ENCODE measurements around the gene PPP6R2.

PPP6R2 gene

GRCh38 chr22:50303515-50303847, 39.6 kb upstream of the PPP6R2 start:
- no peak overlapping the region for H3K4me3 Mint-ChIP-seq
- no peaks in the 10 kb centered on the region for H3K36me3 Mint-ChIP-seq (ENCODE audit: low read depth)
- peaks cover 22% of the 10 kb centered on the region for H3K27me3 Mint-ChIP-seq (ENCODE audit: low read depth)
- H3K27ac Mint-ChIP-seq = no peak overlapping the region
- peaks cover 6% of the 10 kb centered on the region for H3K4me1 Mint-ChIP-seq (ENCODE audit: low read depth)
- no peaks in the 10 kb centered on the region for H3K9me3 Mint-ChIP-seq

- no peaks in the 10 kb centered on the region for H3K36me3 Mint-ChIP-seq (ENCODE audit: low read depth)
- H3K4me1 Mint-ChIP-seq (ENCODE audit: low read depth) = peaks cover 9% of the 10 kb centered on the region
- peaks cover 21% of the 10 kb centered on the region for H3K27me3 Mint-ChIP-seq (ENCODE audit: low read depth)
- H3K9me3 Mint-ChIP-seq = no peaks in the 10 kb centered on the region
- no peak overlapping the region for H3K4me3 Mint-ChIP-seq
- H3K27ac Mint-ChIP-seq = no peak overlapping the region
Observed at GRCh38 chr22:50303848-50304527, 39.1 kb upstream of the PPP6R2 start.

GRCh38 chr22:50304528-50305392, 38.4 kb upstream of the PPP6R2 start:
- Mint-ChIP-seq H3K27ac (no peak overlapping the region), H3K27me3 (ENCODE audit: low read depth) (peaks cover 21% of the 10 kb centered on the region), H3K4me3 (no peak overlapping the region), H3K36me3 (ENCODE audit: low read depth) (no peaks in the 10 kb centered on the region), H3K4me1 (ENCODE audit: low read depth) (peaks cover 9% of the 10 kb centered on the region), H3K9me3 (no peaks in the 10 kb centered on the region)

GRCh38 chr22:50305393-50305922, 37.7 kb upstream of the PPP6R2 start:
- H3K27ac Mint-ChIP-seq = no peak overlapping the region

GRCh38 chr22:50305923-50306566, 37.1 kb upstream of the PPP6R2 start:
- Mint-ChIP-seq H3K36me3 (ENCODE audit: low read depth) (no peaks in the 10 kb centered on the region), H3K27me3 (ENCODE audit: low read depth) (peaks cover 19% of the 10 kb centered on the region), H3K27ac (peak overlapping the region; percentile 31), H3K4me3 (peak overlapping the region; percentile 70), H3K9me3 (no peaks in the 10 kb centered on the region), H3K4me1 (ENCODE audit: low read depth) (peaks cover 9% of the 10 kb centered on the region)

More at GRCh38 chr22:50305393-50305922, 37.7 kb upstream of the PPP6R2 start:
- no peaks in the 10 kb centered on the region for H3K9me3 Mint-ChIP-seq
- no peaks in the 10 kb centered on the region for H3K36me3 Mint-ChIP-seq (ENCODE audit: low read depth)
- no peak overlapping the region for H3K4me3 Mint-ChIP-seq
- peaks cover 9% of the 10 kb centered on the region for H3K4me1 Mint-ChIP-seq (ENCODE audit: low read depth)
- peaks cover 21% of the 10 kb centered on the region for H3K27me3 Mint-ChIP-seq (ENCODE audit: low read depth)

- H3K4me1 Mint-ChIP-seq (ENCODE audit: low read depth) = peaks cover 9% of the 10 kb centered on the region
- no peaks in the 10 kb centered on the region for H3K36me3 Mint-ChIP-seq (ENCODE audit: low read depth)
- H3K4me3 Mint-ChIP-seq = peak within 1 kb of the TSS; percentile 70
- H3K27me3 Mint-ChIP-seq (ENCODE audit: low read depth) = peaks cover 16% of the 10 kb centered on the region
- no peaks in the 10 kb centered on the region for H3K9me3 Mint-ChIP-seq
- no peak within 1 kb of the TSS for H3K27ac Mint-ChIP-seq
Observed at GRCh38 chr22:50306753-50307749, 36.1 kb upstream of the PPP6R2 start, which contains the start of gene PLXNB2. PLXNB2 (minus strand) TSS chr22:50307646; CDS start chr22:50290584, 17,062 bp downstream.

- no peak overlapping the region for H3K4me3 Mint-ChIP-seq
- peaks cover 16% of the 10 kb centered on the region for H3K27me3 Mint-ChIP-seq (ENCODE audit: low read depth)
- H3K9me3 Mint-ChIP-seq = no peaks in the 10 kb centered on the region
- no peak overlapping the region for H3K27ac Mint-ChIP-seq
- peaks cover 9% of the 10 kb centered on the region for H3K4me1 Mint-ChIP-seq (ENCODE audit: low read depth)
- no peaks in the 10 kb centered on the region for H3K36me3 Mint-ChIP-seq (ENCODE audit: low read depth)
Observed at GRCh38 chr22:50307890-50308596, 35.1 kb upstream of the PPP6R2 start.

GRCh38 chr22:50308597-50308935, 34.6 kb upstream of the PPP6R2 start:
- Mint-ChIP-seq H3K27me3 (ENCODE audit: low read depth) (peaks cover 16% of the 10 kb centered on the region), H3K36me3 (ENCODE audit: low read depth) (no peaks in the 10 kb centered on the region), H3K4me3 (peak overlapping the region; percentile 66), H3K4me1 (ENCODE audit: low read depth) (peaks cover 9% of the 10 kb centered on the region), H3K27ac (no peak overlapping the region), H3K9me3 (no peaks in the 10 kb centered on the region)

- H3K36me3 Mint-ChIP-seq (ENCODE audit: low read depth) = no peaks in the 10 kb centered on the region
- no peak overlapping the region for H3K27ac Mint-ChIP-seq
- peaks cover 16% of the 10 kb centered on the region for H3K27me3 Mint-ChIP-seq (ENCODE audit: low read depth)
- H3K4me1 Mint-ChIP-seq (ENCODE audit: low read depth) = peaks cover 10% of the 10 kb centered on the region
- H3K4me3 Mint-ChIP-seq = peak overlapping the region; percentile 66
- no peaks in the 10 kb centered on the region for H3K9me3 Mint-ChIP-seq
Observed at GRCh38 chr22:50308986-50309600, 34.0 kb upstream of the PPP6R2 start.

- no peak overlapping the region for H3K27ac Mint-ChIP-seq
- peaks cover 13% of the 10 kb centered on the region for H3K4me1 Mint-ChIP-seq (ENCODE audit: low read depth)
- H3K27me3 Mint-ChIP-seq (ENCODE audit: low read depth) = peaks cover 16% of the 10 kb centered on the region
- no peaks in the 10 kb centered on the region for H3K36me3 Mint-ChIP-seq (ENCODE audit: low read depth)
- H3K9me3 Mint-ChIP-seq = no peaks in the 10 kb centered on the region
- H3K4me3 Mint-ChIP-seq = no peak overlapping the region
Observed at GRCh38 chr22:50309601-50309991, 33.5 kb upstream of the PPP6R2 start.

GRCh38 chr22:50310031-50310722, 33.0 kb upstream of the PPP6R2 start:
- H3K9me3 Mint-ChIP-seq = no peaks in the 10 kb centered on the region
- no peaks in the 10 kb centered on the region for H3K36me3 Mint-ChIP-seq (ENCODE audit: low read depth)
- H3K27me3 Mint-ChIP-seq (ENCODE audit: low read depth) = peaks cover 16% of the 10 kb centered on the region
- peaks cover 13% of the 10 kb centered on the region for H3K4me1 Mint-ChIP-seq (ENCODE audit: low read depth)
- H3K27ac Mint-ChIP-seq = no peak overlapping the region
- H3K4me3 Mint-ChIP-seq = no peak overlapping the region

- H3K4me3 Mint-ChIP-seq = no peak overlapping the region
- peaks cover 10% of the 10 kb centered on the region for H3K27me3 Mint-ChIP-seq (ENCODE audit: low read depth)
- H3K36me3 Mint-ChIP-seq (ENCODE audit: low read depth) = no peaks in the 10 kb centered on the region
- no peaks in the 10 kb centered on the region for H3K9me3 Mint-ChIP-seq
- H3K27ac Mint-ChIP-seq = no peak overlapping the region
- peaks cover 10% of the 10 kb centered on the region for H3K4me1 Mint-ChIP-seq (ENCODE audit: low read depth)
Observed at GRCh38 chr22:50310949-50311444, 32.1 kb upstream of the PPP6R2 start.

Data from T-helper 1 cell treated with Interleukin-12 subunit alpha and Interleukin-12 subunit beta and Interleukin-4 antibody, amounts not matched to agents 30 μg/mL and 1 μg/mL, for 36 hours (primary cell).